Lung (tissue), 12 donors: ENCODE measurements around the gene CREG2. TPM values are rescaled to one million over a fixed set of nuclear protein-coding genes. Genes with fewer than 3 reads are reported as not detected.

Experiments used
- ATAC-seq: fragments of 200-7000 bp; cut with Tn5 transposase; one replicate; pipeline ENCODE4 v1.9.1; 2020; ENCODE audit warnings: moderate number of reproducible peaks; ENCODE audit not compliant: insufficient read depth, low FRiP score
- DNase-seq, 3 donors: peaks; one replicate each; pipeline ENCODE4 v3.0.0-alpha.2; 2013 to 2017
- H3K27ac ChIP-seq, 2 donors: one replicate each; pipeline ENCODE4 v1.5.1; 2013; ENCODE audit warnings: mild to moderate bottlenecking in 2 of 2, moderate library complexity in 2 of 2, control low read depth in 1 of 2, inconsistent platforms in 1 of 2, low read depth in 1 of 2, low read length in 1 of 2
- H3K27me3 ChIP-seq, 3 donors: one replicate each; pipeline ENCODE4 v1.5.1; 2013; ENCODE audit warnings: low read length in 2 of 3; ENCODE audit not compliant: control insufficient read depth in 3 of 3, insufficient read depth in 3 of 3
- H3K36me3 ChIP-seq, 4 donors: one replicate each; pipeline ENCODE4 v1.5.1; 2013; ENCODE audit warnings: low read length in 4 of 4, mild to moderate bottlenecking in 1 of 4, moderate library complexity in 1 of 4; ENCODE audit not compliant: control insufficient read depth in 4 of 4, insufficient read depth in 4 of 4
- H3K4me1 ChIP-seq, 5 donors: one replicate each; pipeline ENCODE4 v1.5.1; 2013; ENCODE audit warnings: low read length in 5 of 5, mild to moderate bottlenecking in 2 of 5, moderate library complexity in 1 of 5; ENCODE audit not compliant: control insufficient read depth in 5 of 5, insufficient read depth in 5 of 5
- H3K4me3 ChIP-seq: one replicate; pipeline ENCODE4 v1.5.1; 2013; ENCODE audit warnings: mild to moderate bottlenecking, control low read depth, moderate library complexity
- H3K9ac ChIP-seq, 2 donors: one replicate each; pipeline ENCODE4 v1.5.1; 2013; ENCODE audit warnings: low read length in 2 of 2, control low read depth in 1 of 2; ENCODE audit not compliant: insufficient read depth in 1 of 2
- H3K9me3 ChIP-seq, 4 donors: one replicate each; pipeline ENCODE4 v1.5.1; 2013; ENCODE audit warnings: low read length in 3 of 4, mild to moderate bottlenecking in 1 of 4, moderate library complexity in 1 of 4; ENCODE audit not compliant: control insufficient read depth in 4 of 4, insufficient read depth in 3 of 4
- WGBS, 2 donors: extraction: QIAGEN DNeasy Blood & Tissue Kit; methylation state at CpG; one replicate each; pipeline ENCODE4 v1.1.7; 2013; 5-methylcytosine and 5-hydroxymethylcytosine counted together
- polyA plus RNA-seq, 2 donors: library from polyadenylated mRNA; stranded (reverse); fragments of 200-250 nt; gene quantifications; one replicate each; pipeline ENCODE4 v1.2.1, GENCODE V29; 2013
- total RNA-seq, 2 donors: library from RNA; depleted of rRNA in 1 of 2; stranded (reverse); fragments of >200 nt in 1 of 2; gene quantifications; one replicate each; pipeline ENCODE4 v1.2.1, GENCODE V29; 2014 to 2021
- TF ChIP-seq, protein P1 (sequence below): IDR thresholded peaks from 2 replicates; pipeline ENCODE4 v1.5.1; 2012; ENCODE audit warnings: mild to moderate bottlenecking; ENCODE audit errors: control extremely low read depth, extremely low read depth
- donor health status: control.
- donor health status: control.
- donor health status: Bipolar disorder and iron deficiency.
- donor health status: healthy.
- donor health status: DM: yes; HTN: yes; CAD: no.

The CREG2 gene
- total and polyA plus RNA-seq, 4 donors = 0.06 to 0.67 (median 0.08) TPM; not detected in 1

DNA sequence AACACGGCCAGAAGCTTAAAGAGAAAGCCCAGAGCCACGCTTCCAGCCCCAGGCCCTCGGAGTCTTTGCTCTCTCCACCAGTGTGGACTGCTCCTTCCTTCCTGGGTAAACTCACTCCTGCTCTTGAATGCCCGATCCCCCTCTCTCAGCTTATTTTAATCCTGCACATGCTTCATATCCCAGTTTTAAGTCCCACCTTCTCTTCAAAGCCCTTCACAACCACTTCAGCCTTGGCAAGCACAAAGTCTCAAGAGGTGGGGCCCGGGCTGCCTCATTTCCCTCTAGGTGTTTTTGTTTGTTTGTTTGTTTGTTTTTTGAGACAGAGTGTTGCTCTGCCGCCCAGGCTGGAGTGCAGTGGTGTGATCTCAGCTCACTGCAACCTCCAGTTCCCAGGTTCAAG is 21.6 kb upstream of the CREG2 start:
- TF ChIP-seq, protein P1, sequence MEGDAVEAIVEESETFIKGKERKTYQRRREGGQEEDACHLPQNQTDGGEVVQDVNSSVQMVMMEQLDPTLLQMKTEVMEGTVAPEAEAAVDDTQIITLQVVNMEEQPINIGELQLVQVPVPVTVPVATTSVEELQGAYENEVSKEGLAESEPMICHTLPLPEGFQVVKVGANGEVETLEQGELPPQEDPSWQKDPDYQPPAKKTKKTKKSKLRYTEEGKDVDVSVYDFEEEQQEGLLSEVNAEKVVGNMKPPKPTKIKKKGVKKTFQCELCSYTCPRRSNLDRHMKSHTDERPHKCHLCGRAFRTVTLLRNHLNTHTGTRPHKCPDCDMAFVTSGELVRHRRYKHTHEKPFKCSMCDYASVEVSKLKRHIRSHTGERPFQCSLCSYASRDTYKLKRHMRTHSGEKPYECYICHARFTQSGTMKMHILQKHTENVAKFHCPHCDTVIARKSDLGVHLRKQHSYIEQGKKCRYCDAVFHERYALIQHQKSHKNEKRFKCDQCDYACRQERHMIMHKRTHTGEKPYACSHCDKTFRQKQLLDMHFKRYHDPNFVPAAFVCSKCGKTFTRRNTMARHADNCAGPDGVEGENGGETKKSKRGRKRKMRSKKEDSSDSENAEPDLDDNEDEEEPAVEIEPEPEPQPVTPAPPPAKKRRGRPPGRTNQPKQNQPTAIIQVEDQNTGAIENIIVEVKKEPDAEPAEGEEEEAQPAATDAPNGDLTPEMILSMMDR = no peak
- Histone ChIP-seq H3K4me1 (no peaks in the 10 kb centered on the region), H3K4me3 (no peak overlapping the region), H3K36me3 (no peaks in the 10 kb centered on the region), H3K9ac (no peak overlapping the region), H3K27me3 (peaks cover 0 to 3% (median 0%) of the 10 kb centered on the region in 3 donors), H3K9me3 (no peaks in the 10 kb centered on the region), H3K27ac (no peak overlapping the region)
- no peak for ATAC-seq
- DNase-seq = peak in 2 of 3 donors; percentile 44 to 54
- WGBS, 2 donors = 73 to 86% methylated on average over 6 of the region's 6 CpGs

- DNase-seq (no peak), ATAC-seq (no peak)
- WGBS, 2 donors = 35 to 59% methylated on average over 7 of the region's 7 CpGs
- Histone ChIP-seq H3K36me3 (no peaks in the 10 kb centered on the region), H3K4me3 (no peak overlapping the region), H3K27me3 (peaks cover 0 to 3% (median 0%) of the 10 kb centered on the region in 3 donors), H3K9ac (no peak overlapping the region), H3K27ac (no peak overlapping the region), H3K4me1 (no peaks in the 10 kb centered on the region), H3K9me3 (peaks cover 0 to 2% (median 0%) of the 10 kb centered on the region in 4 donors)
- TF ChIP-seq, protein P1 = no peak
Measured at GRCh38 chr2:101405351-101405899, 18.1 kb upstream of the CREG2 start.

DNA sequence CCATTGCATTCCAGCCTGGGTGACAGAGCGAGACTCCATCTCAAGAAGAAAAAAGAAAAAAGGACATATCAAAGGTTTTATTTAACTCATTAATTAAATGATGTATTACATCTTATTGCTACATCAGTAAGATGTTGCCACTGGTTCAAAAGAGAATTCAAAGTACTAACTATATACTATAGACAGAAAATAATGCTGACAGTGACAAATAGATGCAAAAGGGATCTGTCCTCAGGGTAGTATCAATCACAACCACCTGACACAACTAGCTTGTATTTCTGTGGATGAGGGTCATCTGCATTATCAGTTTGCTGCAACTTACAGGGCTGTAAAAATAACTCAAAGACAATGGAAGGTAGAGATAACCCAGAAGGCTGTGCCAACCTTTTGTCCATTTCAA is 16.4 kb upstream of the CREG2 start:
- TF ChIP-seq, protein P1 = no peak
- DNase-seq = no peak
- Histone ChIP-seq H3K4me3 (no peak overlapping the region), H3K27me3 (peaks cover 2 to 5% (median 3%) of the 10 kb centered on the region in 3 donors), H3K9me3 (peaks cover 0 to 2% (median 0%) of the 10 kb centered on the region in 4 donors), H3K4me1 (no peaks in the 10 kb centered on the region), H3K27ac (no peak overlapping the region), H3K9ac (no peak overlapping the region), H3K36me3 (no peaks in the 10 kb centered on the region)
- ATAC-seq = no peak
- WGBS, 2 donors = 100% methylated on average over 1 of the region's 1 CpG

DNA sequence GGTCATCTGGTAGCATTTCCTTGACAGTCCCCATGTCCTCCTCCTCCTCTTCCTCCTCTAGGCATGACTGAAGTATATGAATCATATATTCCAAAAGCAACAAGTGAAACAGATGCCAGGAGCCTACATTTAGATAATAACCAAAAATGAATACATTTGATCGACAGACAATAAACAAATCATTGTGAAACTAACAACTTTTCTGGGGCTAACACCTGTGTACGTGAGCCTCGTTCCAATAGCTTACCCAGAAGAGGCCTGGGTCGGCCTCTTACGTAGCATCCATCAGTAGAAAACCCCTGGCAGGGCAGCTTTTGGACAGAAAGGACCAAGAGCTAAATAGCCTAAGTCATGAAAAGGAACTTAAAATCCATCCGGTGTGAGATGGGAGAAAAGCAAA is 15.3 kb upstream of the CREG2 start:
- H3K27ac ChIP-seq = no peak overlapping the region
- peaks cover 2 to 11% (median 3%) of the 10 kb centered on the region in 3 donors for H3K27me3 ChIP-seq
- DNase-seq (no peak), ATAC-seq (no peak)
- TF ChIP-seq, protein P1 = no peak
- H3K4me3 ChIP-seq = no peak overlapping the region
- H3K9me3 ChIP-seq = peaks cover 0 to 2% (median 0%) of the 10 kb centered on the region in 4 donors
- H3K9ac ChIP-seq = no peak overlapping the region
- 91 to 96% methylated on average over 6 of the region's 6 CpGs for whole genome bisulfite sequencing, 2 donors
- no peaks in the 10 kb centered on the region for H3K36me3 ChIP-seq
- no peaks in the 10 kb centered on the region for H3K4me1 ChIP-seq
